GM12878 (cell line): ENCODE measurements around the gene TNPO2. TPM values are rescaled to one million over a fixed set of nuclear protein-coding genes. Genes with fewer than 3 reads are reported as not detected.

ENCODE experiments used
- BHLHE40 ChIP-seq, 2 experiments: fragments of 450-650 bp in 1 of 2; IDR thresholded peaks; 2 replicates each; pipeline ENCODE4 v1.6.1; 2011 to 2017; ENCODE audit warnings: low read depth in 2 of 2, borderline replicate concordance in 1 of 2, improper control_type of control experiment in 1 of 2, low read length in 1 of 2, mild to moderate bottlenecking in 1 of 2
- ESRRA ChIP-seq: IDR thresholded peaks from 2 replicates; pipeline ENCODE4 v1.6.1; 2012; ENCODE audit warnings: mild to moderate bottlenecking, low read length, improper control_type of control experiment
- HCFC1 ChIP-seq: fragments of 150-350 bp; IDR thresholded peaks from 2 replicates; pipeline ENCODE4 v1.6.1; 2014; ENCODE audit warnings: low read length
- IKZF1 ChIP-seq: fragments of 450-650 bp; conservative IDR thresholded peaks from 2 replicates; pipeline ENCODE4 v1.6.1; 2017; ENCODE audit warnings: antibody characterized with exemption, mild to moderate bottlenecking
- IKZF2 ChIP-seq, 2 experiments: fragments of 450-650 bp; IDR thresholded peaks; 2 replicates each; pipeline ENCODE4 v1.6.1; 2017; ENCODE audit warnings: mild to moderate bottlenecking in 2 of 2, moderate library complexity in 2 of 2
- JUND ChIP-seq: IDR thresholded peaks from 2 replicates; pipeline ENCODE4 v1.6.1; 2012; ENCODE audit warnings: low read depth, mild to moderate bottlenecking, low read length, improper control_type of control experiment, moderate library complexity
- MXI1 ChIP-seq: fragments of 150-350 bp; IDR thresholded peaks from 2 replicates; pipeline ENCODE4 v1.6.1; 2011; ENCODE audit warnings: low read depth, mild to moderate bottlenecking, inconsistent platforms, low read length, improper control_type of control experiment
- MYC ChIP-seq: IDR thresholded peaks from 2 replicates; pipeline ENCODE4 v1.6.1; 2011; ENCODE audit warnings: mild to moderate bottlenecking, low read length, moderate library complexity, inconsistent platforms; ENCODE audit not compliant: insufficient read depth, insufficient replicate concordance, insufficient read length, severe bottlenecking
- NFYA ChIP-seq: IDR thresholded peaks from 2 replicates; pipeline ENCODE4 v1.6.1; 2011; ENCODE audit warnings: low read depth, mild to moderate bottlenecking, low read length, improper control_type of control experiment, borderline replicate concordance
- NR2C1 ChIP-seq: fragments of 450-650 bp; IDR thresholded peaks from 2 replicates; pipeline ENCODE4 v1.6.1; 2017; ENCODE audit warnings: antibody characterized with exemption, mild to moderate bottlenecking, moderate library complexity
- PML ChIP-seq: IDR thresholded peaks from 2 replicates; pipeline ENCODE4 v1.6.1; 2012; ENCODE audit warnings: low read length, inconsistent platforms
- POLR2A ChIP-seq: IDR thresholded peaks from 2 replicates; pipeline ENCODE4 v1.6.1; 2011; ENCODE audit warnings: low read depth, mild to moderate bottlenecking, low read length
- POLR2AphosphoS5 ChIP-seq: IDR thresholded peaks from 2 replicates; pipeline ENCODE4 v1.6.1; 2011; ENCODE audit warnings: mild to moderate bottlenecking, low read length, inconsistent platforms
- RAD51 ChIP-seq: fragments of 450-650 bp; IDR thresholded peaks from 2 replicates; pipeline ENCODE4 v1.6.1; 2016; ENCODE audit warnings: moderate library complexity, mild to moderate bottlenecking, inconsistent platforms
- RBBP5 ChIP-seq: fragments of 200-600 bp; sonication (generic); conservative IDR thresholded peaks from 2 replicates; pipeline ENCODE4 v1.6.1; 2016
- RUNX3 ChIP-seq: IDR thresholded peaks from 2 replicates; pipeline ENCODE4 v1.6.1; 2012; ENCODE audit warnings: low read length, inconsistent platforms
- SIN3A ChIP-seq: IDR thresholded peaks from 2 replicates; pipeline ENCODE4 v1.6.1; 2012; ENCODE audit warnings: low read depth, low read length, improper control_type of control experiment
- SMAD5 ChIP-seq: IDR thresholded peaks from 2 replicates; pipeline ENCODE4 v1.6.1; 2016; ENCODE audit warnings: antibody characterized with exemption, low read depth
- SMARCA5 ChIP-seq: fragments of 450-650 bp; IDR thresholded peaks from 2 replicates; pipeline ENCODE4 v1.6.1; 2017; ENCODE audit warnings: mild to moderate bottlenecking
- TBL1XR1 ChIP-seq: IDR thresholded peaks from 2 replicates; pipeline ENCODE4 v1.6.1; 2012; ENCODE audit warnings: low read depth, low read length, improper control_type of control experiment
- YBX1 ChIP-seq: fragments of 450-650 bp; IDR thresholded peaks from 2 replicates; pipeline ENCODE4 v1.6.1; 2016; ENCODE audit warnings: antibody characterized with exemption
- ZBED1 ChIP-seq: IDR thresholded peaks from 2 replicates; pipeline ENCODE4 v1.6.1; 2016; ENCODE audit warnings: borderline replicate concordance
- polyA plus RNA-seq, 11 experiments: library from polyadenylated mRNA; depleted of rRNA in 4 of 11; unstranded in 6 of 11; stranded (reverse) in 5 of 11; fragments of >200 nt; fragmentation: Nextera tagmentation in 4 of 11; fragmentation: Illumina TruSeq in 1 of 11; extraction: Ambion mirVana in 4 of 11; extraction: Trizol in 1 of 11; gene quantifications; 1 replicate in 1 of 11; 2 replicates in 10 of 11; pipeline versions ENCODE4 v1.2.1 to v1.2.3, GENCODE V29; 2011 to 2016; ENCODE audit warnings: inconsistent platforms in 2 of 11, missing spikeins in 2 of 11, low read depth in 1 of 11
- total RNA-seq, 4 experiments: library from RNA; depleted of rRNA in 3 of 4; stranded (reverse); fragments of >200 nt in 3 of 4; fragmentation: Illumina TruSeq in 1 of 4; extraction: Trizol in 1 of 4; gene quantifications; 2 replicates each; pipeline versions ENCODE4 v1.2.1 to v1.2.3, GENCODE V29; 2013 to 2021
- TF ChIP-seq, protein P1 (sequence below): IDR thresholded peaks from 2 replicates; pipeline ENCODE4 v1.6.1; 2011; ENCODE audit warnings: borderline replicate concordance, low read depth, mild to moderate bottlenecking, moderate library complexity, mixed read lengths, low read length; ENCODE audit not compliant: insufficient read depth; ENCODE audit errors: extremely low read length
- TF ChIP-seq, protein P2 (sequence below): IDR thresholded peaks from 2 replicates; pipeline ENCODE4 v1.6.1; 2012; ENCODE audit warnings: improper control_type of control experiment, low read depth, low read length; ENCODE audit not compliant: insufficient replicate concordance
- TF ChIP-seq, protein P3 (sequence below): IDR thresholded peaks from 2 replicates; pipeline ENCODE4 v1.6.1; 2012; ENCODE audit warnings: low read depth, low read length, improper control_type of control experiment

The TNPO2 gene
- total and polyA plus RNA-seq, 10 of the 15 experiments (the other 5 are each of a cell fraction or from before 2014, with no cell fraction given) = 5.5 to 99.7 (median 29.6) TPM

DNA sequence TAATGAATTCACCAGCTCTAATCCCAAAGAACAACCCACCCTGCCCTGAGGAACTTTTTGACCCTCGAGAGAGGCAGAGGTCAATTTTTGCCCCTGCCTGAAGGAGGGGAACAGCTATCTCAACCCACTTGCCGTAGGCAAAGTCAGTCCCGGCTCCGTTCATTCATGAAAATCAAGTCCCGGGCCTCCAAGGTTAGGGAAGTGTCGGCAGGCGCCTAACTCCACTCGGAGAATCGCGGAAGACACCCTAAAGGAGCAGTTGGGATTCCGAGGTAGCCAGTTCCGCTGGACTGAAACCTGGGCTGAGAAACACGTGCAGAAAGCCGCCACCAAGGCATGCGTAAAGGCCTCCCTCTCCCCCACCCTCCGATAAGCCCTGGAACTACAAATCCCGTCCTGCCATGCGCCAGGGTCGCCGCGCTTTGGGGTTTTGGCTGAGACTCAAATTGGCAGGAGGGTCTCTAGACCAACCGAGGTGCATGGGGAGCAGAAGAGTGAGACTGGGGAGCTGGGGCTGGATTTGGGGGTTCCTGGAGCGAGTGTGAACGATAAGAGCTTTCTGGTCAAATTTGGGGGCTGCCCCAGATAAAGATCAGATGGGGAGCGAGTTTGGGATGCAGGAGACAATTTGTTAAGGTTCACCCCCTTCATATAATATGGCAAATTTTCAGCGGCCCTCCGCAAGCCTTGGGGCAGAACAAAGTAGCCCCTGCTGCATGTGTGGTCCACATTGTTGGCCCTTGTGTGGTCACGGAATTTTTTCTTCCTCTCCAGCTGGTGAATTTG is at the start of gene TNPO2 (continued):
- TF ChIP-seq MYC (peak; percentile 85), JUND (no peak), POLR2A (peak; percentile 78), BHLHE40 (IDR thresholded peaks at IDR 0.05; ENCODE audit: borderline replicate concordance in 1 of 2, low read depth in 2 of 2, low read length in 1 of 2) (peak; percentile 97), NFYA (no peak), IKZF2 (IDR thresholded peaks at IDR 0.05) (peak in 1 of 2 experiments; percentile 10; a peak in 1 of 4 replicates), RBBP5 (no peak), SIN3A (peak; percentile 86), YBX1 (no peak), PML (peak; percentile 39; the same call in 1 of the 2 replicates), SMARCA5 (no peak), IKZF1 (peak; percentile 78), MXI1 (peak; percentile 97), SMAD5 (no peak), RUNX3 (peak; percentile 71), TBL1XR1 (no peak), HCFC1 (peak; percentile 89), ESRRA (0 out of 2 replicates have a peak, but pooled peaks have one; percentile 22), POLR2AphosphoS5 (peak; percentile 64), ZBED1 (no peak), NR2C1 (peak; percentile 88), RAD51 (peak; percentile 29; the same call in 1 of the 2 replicates)
- TF ChIP-seq, protein P1, sequence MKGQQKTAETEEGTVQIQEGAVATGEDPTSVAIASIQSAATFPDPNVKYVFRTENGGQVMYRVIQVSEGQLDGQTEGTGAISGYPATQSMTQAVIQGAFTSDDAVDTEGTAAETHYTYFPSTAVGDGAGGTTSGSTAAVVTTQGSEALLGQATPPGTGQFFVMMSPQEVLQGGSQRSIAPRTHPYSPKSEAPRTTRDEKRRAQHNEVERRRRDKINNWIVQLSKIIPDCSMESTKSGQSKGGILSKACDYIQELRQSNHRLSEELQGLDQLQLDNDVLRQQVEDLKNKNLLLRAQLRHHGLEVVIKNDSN = peak; percentile 44
- TF ChIP-seq, protein P2, sequence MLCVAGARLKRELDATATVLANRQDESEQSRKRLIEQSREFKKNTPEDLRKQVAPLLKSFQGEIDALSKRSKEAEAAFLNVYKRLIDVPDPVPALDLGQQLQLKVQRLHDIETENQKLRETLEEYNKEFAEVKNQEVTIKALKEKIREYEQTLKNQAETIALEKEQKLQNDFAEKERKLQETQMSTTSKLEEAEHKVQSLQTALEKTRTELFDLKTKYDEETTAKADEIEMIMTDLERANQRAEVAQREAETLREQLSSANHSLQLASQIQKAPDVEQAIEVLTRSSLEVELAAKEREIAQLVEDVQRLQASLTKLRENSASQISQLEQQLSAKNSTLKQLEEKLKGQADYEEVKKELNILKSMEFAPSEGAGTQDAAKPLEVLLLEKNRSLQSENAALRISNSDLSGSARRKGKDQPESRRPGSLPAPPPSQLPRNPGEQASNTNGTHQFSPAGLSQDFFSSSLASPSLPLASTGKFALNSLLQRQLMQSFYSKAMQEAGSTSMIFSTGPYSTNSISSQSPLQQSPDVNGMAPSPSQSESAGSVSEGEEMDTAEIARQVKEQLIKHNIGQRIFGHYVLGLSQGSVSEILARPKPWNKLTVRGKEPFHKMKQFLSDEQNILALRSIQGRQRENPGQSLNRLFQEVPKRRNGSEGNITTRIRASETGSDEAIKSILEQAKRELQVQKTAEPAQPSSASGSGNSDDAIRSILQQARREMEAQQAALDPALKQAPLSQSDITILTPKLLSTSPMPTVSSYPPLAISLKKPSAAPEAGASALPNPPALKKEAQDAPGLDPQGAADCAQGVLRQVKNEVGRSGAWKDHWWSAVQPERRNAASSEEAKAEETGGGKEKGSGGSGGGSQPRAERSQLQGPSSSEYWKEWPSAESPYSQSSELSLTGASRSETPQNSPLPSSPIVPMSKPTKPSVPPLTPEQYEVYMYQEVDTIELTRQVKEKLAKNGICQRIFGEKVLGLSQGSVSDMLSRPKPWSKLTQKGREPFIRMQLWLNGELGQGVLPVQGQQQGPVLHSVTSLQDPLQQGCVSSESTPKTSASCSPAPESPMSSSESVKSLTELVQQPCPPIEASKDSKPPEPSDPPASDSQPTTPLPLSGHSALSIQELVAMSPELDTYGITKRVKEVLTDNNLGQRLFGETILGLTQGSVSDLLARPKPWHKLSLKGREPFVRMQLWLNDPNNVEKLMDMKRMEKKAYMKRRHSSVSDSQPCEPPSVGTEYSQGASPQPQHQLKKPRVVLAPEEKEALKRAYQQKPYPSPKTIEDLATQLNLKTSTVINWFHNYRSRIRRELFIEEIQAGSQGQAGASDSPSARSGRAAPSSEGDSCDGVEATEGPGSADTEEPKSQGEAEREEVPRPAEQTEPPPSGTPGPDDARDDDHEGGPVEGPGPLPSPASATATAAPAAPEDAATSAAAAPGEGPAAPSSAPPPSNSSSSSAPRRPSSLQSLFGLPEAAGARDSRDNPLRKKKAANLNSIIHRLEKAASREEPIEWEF = no peak
- TF ChIP-seq, protein P3, sequence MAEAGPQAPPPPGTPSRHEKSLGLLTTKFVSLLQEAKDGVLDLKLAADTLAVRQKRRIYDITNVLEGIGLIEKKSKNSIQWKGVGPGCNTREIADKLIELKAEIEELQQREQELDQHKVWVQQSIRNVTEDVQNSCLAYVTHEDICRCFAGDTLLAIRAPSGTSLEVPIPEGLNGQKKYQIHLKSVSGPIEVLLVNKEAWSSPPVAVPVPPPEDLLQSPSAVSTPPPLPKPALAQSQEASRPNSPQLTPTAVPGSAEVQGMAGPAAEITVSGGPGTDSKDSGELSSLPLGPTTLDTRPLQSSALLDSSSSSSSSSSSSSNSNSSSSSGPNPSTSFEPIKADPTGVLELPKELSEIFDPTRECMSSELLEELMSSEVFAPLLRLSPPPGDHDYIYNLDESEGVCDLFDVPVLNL = no peak
